GM23338 (cell line): ENCODE measurements around the gene BPIFB2. TPM values are rescaled to one million over a fixed set of nuclear protein-coding genes. Genes with fewer than 3 reads are reported as not detected.

ENCODE experiments used
- CREB1 ChIP-seq: fragments of 250-450 bp; sonication (Bioruptor Pico); IDR thresholded peaks from 2 replicates; pipeline ENCODE4 v1.5.0; 2020; ENCODE audit warnings: low read depth, mild to moderate bottlenecking, moderate library complexity
- EZH2phosphoT487 ChIP-seq: fragments of 200-600 bp; sonication (generic); IDR thresholded peaks from one replicate; pipeline ENCODE4 v1.8.1; 2018; ENCODE audit warnings: antibody characterized with exemption; ENCODE audit not compliant: unreplicated experiment
- NANOG ChIP-seq: IDR thresholded peaks from 2 replicates; pipeline ENCODE4 v1.6.1; 2016; ENCODE audit warnings: antibody characterized with exemption, borderline replicate concordance
- STAT1 ChIP-seq: IDR thresholded peaks from one replicate; pipeline ENCODE4 v1.6.1; 2016; ENCODE audit warnings: antibody characterized with exemption; ENCODE audit not compliant: unreplicated experiment
- ZNF114 ChIP-seq: fragments of 250-450 bp; sonication (Bioruptor Pico); IDR thresholded peaks from 2 replicates; pipeline ENCODE4 v1.5.0; 2020; ENCODE audit warnings: mild to moderate bottlenecking, moderate library complexity
- ZNF331 ChIP-seq: fragments of 250-450 bp; sonication (Bioruptor Pico); IDR thresholded peaks from 2 replicates; pipeline ENCODE4 v1.5.0; 2020; ENCODE audit warnings: low read depth, mild to moderate bottlenecking, moderate library complexity
- polyA plus RNA-seq: library from polyadenylated mRNA; unstranded; fragments of >200 nt; fragmentation: Nextera tagmentation; extraction: Ambion mirVana; gene quantifications from 2 replicates; pipeline ENCODE4 v1.2.1, GENCODE V29; 2016
- total RNA-seq: library from RNA; depleted of rRNA; stranded (reverse); fragments of >200 nt; shearing (Covaris generic); gene quantifications from 2 replicates; pipeline ENCODE4 v1.2.3, GENCODE V29; 2014
- TF ChIP-seq, protein P1 (sequence below): fragments of 250-450 bp; sonication (Bioruptor Pico); IDR thresholded peaks from 2 replicates; pipeline ENCODE4 v1.5.0; 2020; ENCODE audit warnings: mild to moderate bottlenecking, moderate library complexity
- TF ChIP-seq, protein P2 (sequence below), 2 experiments: fragments of 200-600 bp in 1 of 2; sonication (generic) in 1 of 2; conservative IDR thresholded peaks; 2 replicates each; pipeline versions ENCODE4 v1.5.1 to v1.6.1; 2016 to 2017; ENCODE audit warnings: antibody characterized with exemption in 2 of 2, low read depth in 2 of 2, mild to moderate bottlenecking in 2 of 2, moderate library complexity in 1 of 2
- TF ChIP-seq, protein P3 (sequence below): IDR thresholded peaks from one replicate; pipeline ENCODE4 v1.6.1; 2018; ENCODE audit warnings: antibody characterized with exemption; ENCODE audit not compliant: unreplicated experiment
- TF ChIP-seq, protein P4 (sequence below): IDR thresholded peaks from 2 replicates; pipeline ENCODE4 v1.6.1; 2016; ENCODE audit warnings: antibody characterized with exemption

BPIFB2 gene
- total and polyA plus RNA-seq, 2 experiments from 2014 or later, result not detected

DNA sequence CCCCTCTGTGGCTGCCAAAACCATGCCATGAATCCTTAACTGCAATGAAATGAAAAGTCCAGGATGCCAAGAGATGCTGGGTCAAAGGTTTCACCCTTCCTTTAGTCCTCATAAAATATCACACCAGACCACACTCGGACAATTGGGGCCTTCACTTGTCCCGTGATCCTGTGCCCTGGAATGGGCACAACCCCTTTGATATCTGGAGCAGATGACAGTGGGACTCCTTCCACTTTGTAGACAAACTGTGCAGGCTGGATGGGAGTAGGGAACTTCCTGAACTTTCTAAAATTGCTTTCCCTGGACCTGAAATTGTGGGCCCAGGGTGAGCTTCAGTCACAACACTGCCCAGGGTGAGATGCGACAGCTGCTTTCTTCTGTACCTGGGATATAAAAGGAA lies 14.4 kb downstream of the BPIFB2 start (continued):
- TF ChIP-seq, protein P1, sequence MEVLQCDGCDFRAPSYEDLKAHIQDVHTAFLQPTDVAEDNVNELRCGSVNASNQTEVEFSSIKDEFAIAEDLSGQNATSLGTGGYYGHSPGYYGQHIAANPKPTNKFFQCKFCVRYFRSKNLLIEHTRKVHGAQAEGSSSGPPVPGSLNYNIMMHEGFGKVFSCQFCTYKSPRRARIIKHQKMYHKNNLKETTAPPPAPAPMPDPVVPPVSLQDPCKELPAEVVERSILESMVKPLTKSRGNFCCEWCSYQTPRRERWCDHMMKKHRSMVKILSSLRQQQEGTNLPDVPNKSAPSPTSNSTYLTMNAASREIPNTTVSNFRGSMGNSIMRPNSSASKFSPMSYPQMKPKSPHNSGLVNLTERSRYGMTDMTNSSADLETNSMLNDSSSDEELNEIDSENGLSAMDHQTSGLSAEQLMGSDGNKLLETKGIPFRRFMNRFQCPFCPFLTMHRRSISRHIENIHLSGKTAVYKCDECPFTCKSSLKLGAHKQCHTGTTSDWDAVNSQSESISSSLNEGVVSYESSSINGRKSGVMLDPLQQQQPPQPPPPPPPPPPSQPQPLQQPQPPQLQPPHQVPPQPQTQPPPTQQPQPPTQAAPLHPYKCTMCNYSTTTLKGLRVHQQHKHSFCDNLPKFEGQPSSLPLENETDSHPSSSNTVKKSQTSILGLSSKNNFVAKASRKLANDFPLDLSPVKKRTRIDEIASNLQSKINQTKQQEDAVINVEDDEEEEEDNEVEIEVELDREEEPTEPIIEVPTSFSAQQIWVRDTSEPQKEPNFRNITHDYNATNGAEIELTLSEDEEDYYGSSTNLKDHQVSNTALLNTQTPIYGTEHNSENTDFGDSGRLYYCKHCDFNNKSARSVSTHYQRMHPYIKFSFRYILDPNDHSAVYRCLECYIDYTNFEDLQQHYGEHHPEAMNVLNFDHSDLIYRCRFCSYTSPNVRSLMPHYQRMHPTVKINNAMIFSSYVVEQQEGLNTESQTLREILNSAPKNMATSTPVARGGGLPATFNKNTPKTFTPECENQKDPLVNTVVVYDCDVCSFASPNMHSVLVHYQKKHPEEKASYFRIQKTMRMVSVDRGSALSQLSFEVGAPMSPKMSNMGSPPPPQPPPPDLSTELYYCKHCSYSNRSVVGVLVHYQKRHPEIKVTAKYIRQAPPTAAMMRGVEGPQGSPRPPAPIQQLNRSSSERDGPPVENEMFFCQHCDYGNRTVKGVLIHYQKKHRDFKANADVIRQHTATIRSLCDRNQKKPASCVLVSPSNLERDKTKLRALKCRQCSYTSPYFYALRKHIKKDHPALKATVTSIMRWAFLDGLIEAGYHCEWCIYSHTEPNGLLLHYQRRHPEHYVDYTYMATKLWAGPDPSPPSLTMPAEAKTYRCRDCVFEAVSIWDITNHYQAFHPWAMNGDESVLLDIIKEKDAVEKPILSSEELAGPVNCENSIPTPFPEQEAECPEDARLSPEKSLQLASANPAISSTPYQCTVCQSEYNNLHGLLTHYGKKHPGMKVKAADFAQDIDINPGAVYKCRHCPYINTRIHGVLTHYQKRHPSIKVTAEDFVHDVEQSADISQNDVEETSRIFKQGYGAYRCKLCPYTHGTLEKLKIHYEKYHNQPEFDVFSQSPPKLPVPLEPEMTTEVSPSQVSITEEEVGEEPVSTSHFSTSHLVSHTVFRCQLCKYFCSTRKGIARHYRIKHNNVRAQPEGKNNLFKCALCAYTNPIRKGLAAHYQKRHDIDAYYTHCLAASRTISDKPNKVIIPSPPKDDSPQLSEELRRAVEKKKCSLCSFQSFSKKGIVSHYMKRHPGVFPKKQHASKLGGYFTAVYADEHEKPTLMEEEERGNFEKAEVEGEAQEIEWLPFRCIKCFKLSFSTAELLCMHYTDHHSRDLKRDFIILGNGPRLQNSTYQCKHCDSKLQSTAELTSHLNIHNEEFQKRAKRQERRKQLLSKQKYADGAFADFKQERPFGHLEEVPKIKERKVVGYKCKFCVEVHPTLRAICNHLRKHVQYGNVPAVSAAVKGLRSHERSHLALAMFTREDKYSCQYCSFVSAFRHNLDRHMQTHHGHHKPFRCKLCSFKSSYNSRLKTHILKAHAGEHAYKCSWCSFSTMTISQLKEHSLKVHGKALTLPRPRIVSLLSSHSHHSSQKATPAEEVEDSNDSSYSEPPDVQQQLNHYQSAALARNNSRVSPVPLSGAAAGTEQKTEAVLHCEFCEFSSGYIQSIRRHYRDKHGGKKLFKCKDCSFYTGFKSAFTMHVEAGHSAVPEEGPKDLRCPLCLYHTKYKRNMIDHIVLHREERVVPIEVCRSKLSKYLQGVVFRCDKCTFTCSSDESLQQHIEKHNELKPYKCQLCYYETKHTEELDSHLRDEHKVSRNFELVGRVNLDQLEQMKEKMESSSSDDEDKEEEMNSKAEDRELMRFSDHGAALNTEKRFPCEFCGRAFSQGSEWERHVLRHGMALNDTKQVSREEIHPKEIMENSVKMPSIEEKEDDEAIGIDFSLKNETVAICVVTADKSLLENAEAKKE, result no peak
- TF ChIP-seq STAT1, result no peak
- TF ChIP-seq ZNF114 (CRISPR knock-in tag), result no peak
- TF ChIP-seq, protein P2, sequence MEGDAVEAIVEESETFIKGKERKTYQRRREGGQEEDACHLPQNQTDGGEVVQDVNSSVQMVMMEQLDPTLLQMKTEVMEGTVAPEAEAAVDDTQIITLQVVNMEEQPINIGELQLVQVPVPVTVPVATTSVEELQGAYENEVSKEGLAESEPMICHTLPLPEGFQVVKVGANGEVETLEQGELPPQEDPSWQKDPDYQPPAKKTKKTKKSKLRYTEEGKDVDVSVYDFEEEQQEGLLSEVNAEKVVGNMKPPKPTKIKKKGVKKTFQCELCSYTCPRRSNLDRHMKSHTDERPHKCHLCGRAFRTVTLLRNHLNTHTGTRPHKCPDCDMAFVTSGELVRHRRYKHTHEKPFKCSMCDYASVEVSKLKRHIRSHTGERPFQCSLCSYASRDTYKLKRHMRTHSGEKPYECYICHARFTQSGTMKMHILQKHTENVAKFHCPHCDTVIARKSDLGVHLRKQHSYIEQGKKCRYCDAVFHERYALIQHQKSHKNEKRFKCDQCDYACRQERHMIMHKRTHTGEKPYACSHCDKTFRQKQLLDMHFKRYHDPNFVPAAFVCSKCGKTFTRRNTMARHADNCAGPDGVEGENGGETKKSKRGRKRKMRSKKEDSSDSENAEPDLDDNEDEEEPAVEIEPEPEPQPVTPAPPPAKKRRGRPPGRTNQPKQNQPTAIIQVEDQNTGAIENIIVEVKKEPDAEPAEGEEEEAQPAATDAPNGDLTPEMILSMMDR (conservative IDR thresholded peaks at IDR 0.05; ENCODE audit: low read depth in 2 of 2), result no peak
- TF ChIP-seq NANOG, result no peak
- no peak for TF ChIP-seq CREB1 (CRISPR knock-in tag)
- TF ChIP-seq, protein P3, sequence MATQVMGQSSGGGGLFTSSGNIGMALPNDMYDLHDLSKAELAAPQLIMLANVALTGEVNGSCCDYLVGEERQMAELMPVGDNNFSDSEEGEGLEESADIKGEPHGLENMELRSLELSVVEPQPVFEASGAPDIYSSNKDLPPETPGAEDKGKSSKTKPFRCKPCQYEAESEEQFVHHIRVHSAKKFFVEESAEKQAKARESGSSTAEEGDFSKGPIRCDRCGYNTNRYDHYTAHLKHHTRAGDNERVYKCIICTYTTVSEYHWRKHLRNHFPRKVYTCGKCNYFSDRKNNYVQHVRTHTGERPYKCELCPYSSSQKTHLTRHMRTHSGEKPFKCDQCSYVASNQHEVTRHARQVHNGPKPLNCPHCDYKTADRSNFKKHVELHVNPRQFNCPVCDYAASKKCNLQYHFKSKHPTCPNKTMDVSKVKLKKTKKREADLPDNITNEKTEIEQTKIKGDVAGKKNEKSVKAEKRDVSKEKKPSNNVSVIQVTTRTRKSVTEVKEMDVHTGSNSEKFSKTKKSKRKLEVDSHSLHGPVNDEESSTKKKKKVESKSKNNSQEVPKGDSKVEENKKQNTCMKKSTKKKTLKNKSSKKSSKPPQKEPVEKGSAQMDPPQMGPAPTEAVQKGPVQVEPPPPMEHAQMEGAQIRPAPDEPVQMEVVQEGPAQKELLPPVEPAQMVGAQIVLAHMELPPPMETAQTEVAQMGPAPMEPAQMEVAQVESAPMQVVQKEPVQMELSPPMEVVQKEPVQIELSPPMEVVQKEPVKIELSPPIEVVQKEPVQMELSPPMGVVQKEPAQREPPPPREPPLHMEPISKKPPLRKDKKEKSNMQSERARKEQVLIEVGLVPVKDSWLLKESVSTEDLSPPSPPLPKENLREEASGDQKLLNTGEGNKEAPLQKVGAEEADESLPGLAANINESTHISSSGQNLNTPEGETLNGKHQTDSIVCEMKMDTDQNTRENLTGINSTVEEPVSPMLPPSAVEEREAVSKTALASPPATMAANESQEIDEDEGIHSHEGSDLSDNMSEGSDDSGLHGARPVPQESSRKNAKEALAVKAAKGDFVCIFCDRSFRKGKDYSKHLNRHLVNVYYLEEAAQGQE, result no peak
- no peak for TF ChIP-seq ZNF331
- TF ChIP-seq, protein P4, sequence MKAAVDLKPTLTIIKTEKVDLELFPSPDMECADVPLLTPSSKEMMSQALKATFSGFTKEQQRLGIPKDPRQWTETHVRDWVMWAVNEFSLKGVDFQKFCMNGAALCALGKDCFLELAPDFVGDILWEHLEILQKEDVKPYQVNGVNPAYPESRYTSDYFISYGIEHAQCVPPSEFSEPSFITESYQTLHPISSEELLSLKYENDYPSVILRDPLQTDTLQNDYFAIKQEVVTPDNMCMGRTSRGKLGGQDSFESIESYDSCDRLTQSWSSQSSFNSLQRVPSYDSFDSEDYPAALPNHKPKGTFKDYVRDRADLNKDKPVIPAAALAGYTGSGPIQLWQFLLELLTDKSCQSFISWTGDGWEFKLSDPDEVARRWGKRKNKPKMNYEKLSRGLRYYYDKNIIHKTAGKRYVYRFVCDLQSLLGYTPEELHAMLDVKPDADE, result no peak
- TF ChIP-seq EZH2phosphoT487, result no peak
